ENCODE results near the gene PLEKHG5. TPM values are rescaled to one million over a fixed set of nuclear protein-coding genes. Genes with fewer than 3 reads are reported as not detected.

The PLEKHG5 gene
- total and polyA plus RNA-seq, 10 of the 15 experiments (the other 5 are each of a cell fraction or from before 2014, with no cell fraction given) = 0.04 to 1.1 (median 0.18) TPM; not detected in 1

DNA sequence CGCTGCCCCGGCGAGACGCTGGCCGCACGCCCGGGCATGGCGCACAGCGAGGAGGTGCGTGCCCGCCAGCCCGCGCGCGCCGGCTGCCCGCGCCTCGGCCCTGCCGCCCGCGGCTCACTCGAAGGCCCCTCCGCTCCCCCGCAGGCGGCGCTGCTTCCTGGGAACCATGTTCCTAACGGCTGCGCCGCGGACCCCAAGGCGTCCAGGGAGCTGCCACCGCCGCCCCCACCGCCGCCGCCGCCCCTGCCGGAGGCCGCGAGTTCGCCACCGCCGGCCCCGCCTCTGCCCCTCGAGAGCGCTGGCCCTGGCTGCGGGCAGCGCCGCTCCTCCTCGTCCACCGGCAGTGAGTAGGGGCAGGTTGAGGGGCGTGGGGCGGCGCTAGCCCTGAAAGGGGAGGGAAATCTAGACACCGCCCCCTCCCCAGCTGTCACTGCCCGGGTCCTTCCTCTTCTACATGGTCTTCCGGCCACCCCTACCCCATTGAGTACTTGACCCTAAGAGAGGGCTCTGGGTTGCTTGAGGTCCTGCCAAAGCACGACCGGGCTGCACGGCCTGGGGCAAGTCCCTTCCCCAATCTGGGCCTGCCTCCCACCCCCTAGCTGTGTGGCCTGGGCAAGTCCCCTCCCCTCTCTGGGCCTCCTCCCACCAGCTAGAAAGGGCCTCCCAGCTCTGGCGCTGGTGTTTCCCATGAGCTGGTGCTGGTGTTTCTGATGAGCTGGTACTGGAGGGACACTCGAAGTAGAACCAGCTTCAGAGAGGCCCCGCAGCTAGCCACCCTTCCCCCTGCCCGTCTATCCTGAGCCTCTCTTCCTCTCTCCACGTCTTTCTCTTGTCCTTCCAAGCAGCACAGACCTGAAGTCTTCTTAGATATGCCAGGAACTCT is 42.5 kb downstream of the PLEKHG5 start:
- TF ChIP-seq SUZ12 (IDR thresholded peaks at IDR 0.05; ENCODE audit: unreplicated experiment) (no peak), FOS (IDR thresholded peaks at IDR 0.05; ENCODE audit: borderline replicate concordance, extremely low read depth, insufficient read length) (no peak), YBX1 (IDR thresholded peaks at IDR 0.05) (no peak), PML (IDR thresholded peaks at IDR 0.05; ENCODE audit: low read length) (no peak), CUX1 (IDR thresholded peaks at IDR 0.05; ENCODE audit: insufficient replicate concordance, low read depth, low read length) (no peak), STAT3 (IDR thresholded peaks at IDR 0.05; ENCODE audit: low read depth, low read length) (no peak), ZNF622 (IDR thresholded peaks at IDR 0.05) (no peak), CREM (IDR thresholded peaks at IDR 0.05; ENCODE audit: low read depth) (no peak), NFIC (IDR thresholded peaks at IDR 0.05; ENCODE audit: low read depth, low read length) (no peak), ATF7 (IDR thresholded peaks at IDR 0.05; ENCODE audit: low read depth) (no peak), MXI1 (IDR thresholded peaks at IDR 0.05; ENCODE audit: low read depth, low read length) (no peak), TCF12 (IDR thresholded peaks at IDR 0.05; ENCODE audit: low read depth, low read length) (no peak), RUNX3 (IDR thresholded peaks at IDR 0.05; ENCODE audit: low read length) (no peak), SIX5 (IDR thresholded peaks at IDR 0.05; ENCODE audit: low read depth, low read length, severe bottlenecking) (no peak), PAX8 (IDR thresholded peaks at IDR 0.05) (no peak), YY1 (IDR thresholded peaks at IDR 0.05; ENCODE audit: low read depth, low read length) (no peak)
- TF ChIP-seq, protein P1, sequence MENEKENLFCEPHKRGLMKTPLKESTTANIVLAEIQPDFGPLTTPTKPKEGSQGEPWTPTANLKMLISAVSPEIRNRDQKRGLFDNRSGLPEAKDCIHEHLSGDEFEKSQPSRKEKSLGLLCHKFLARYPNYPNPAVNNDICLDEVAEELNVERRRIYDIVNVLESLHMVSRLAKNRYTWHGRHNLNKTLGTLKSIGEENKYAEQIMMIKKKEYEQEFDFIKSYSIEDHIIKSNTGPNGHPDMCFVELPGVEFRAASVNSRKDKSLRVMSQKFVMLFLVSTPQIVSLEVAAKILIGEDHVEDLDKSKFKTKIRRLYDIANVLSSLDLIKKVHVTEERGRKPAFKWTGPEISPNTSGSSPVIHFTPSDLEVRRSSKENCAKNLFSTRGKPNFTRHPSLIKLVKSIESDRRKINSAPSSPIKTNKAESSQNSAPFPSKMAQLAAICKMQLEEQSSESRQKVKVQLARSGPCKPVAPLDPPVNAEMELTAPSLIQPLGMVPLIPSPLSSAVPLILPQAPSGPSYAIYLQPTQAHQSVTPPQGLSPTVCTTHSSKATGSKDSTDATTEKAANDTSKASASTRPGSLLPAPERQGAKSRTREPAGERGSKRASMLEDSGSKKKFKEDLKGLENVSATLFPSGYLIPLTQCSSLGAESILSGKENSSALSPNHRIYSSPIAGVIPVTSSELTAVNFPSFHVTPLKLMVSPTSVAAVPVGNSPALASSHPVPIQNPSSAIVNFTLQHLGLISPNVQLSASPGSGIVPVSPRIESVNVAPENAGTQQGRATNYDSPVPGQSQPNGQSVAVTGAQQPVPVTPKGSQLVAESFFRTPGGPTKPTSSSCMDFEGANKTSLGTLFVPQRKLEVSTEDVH (IDR thresholded peaks at IDR 0.05; ENCODE audit: low read depth, partially characterized antibody) = no peak
- Histone ChIP-seq H3K9ac (ENCODE audit: control insufficient read depth, insufficient read depth, low read length) (no peak overlapping the region), H3K4me2 (ENCODE audit: control insufficient read depth, insufficient read depth) (no peak overlapping the region), H3K79me2 (ENCODE audit: control insufficient read depth, insufficient read depth, low read length) (no peaks in the 10 kb centered on the region), H3K27ac (ENCODE audit: control insufficient read depth, insufficient read depth) (no peak overlapping the region), H3K4me1 (ENCODE audit: control insufficient read depth, insufficient read depth, low read length) (no peaks in the 10 kb centered on the region; the same call in 1 of the 2 replicates), H3K27me3 (replicated peaks in 1 of 2; ENCODE audit: control insufficient read depth in 2 of 2, insufficient read depth in 2 of 2, low read length in 1 of 2) (peaks cover 5 to 6% of the 10 kb centered on the region in 2 experiments; a peak in 3 of 4 replicates), H3K9me3 (replicated peaks; ENCODE audit: control insufficient read depth, insufficient read depth, low read length) (no peaks in the 10 kb centered on the region), H3K4me3 (no peak overlapping the region), H4K20me1 (ENCODE audit: control insufficient read depth, insufficient read depth) (no peaks in the 10 kb centered on the region), H3K36me3 (ENCODE audit: control insufficient read depth in 2 of 2, insufficient read depth in 2 of 2, low read length in 1 of 2) (no peaks in the 10 kb centered on the region), H2AFZ (ENCODE audit: control insufficient read depth, low read depth, low read length) (no peak overlapping the region)
- ChIA-PET CTCF (interaction anchor here (1.6 to 1.7 kb wide), 2 partner anchors 10 to 101 kb away, joined by 5 to 7 read pairs; no protein-coding TSS in a partner anchor), RAD21 (ENCODE audit: unreplicated experiment) (interaction anchor here (0.8 kb wide), 1 partner anchor 15 kb away, joined by 3 read pairs; no protein-coding TSS in a partner anchor), POLR2A (no interaction called here), SMC1A (ENCODE audit: uncharacterized antibody, unreplicated experiment) (no interaction called here)
- DNase-seq (ENCODE audit: low read depth, low spot score) = no peak
- FAIRE-seq = no peak
- in situ Hi-C loops (cut with MboI) (no loop called here), intact Hi-C loops (cut with micrococcal nuclease; ENCODE audit: unreplicated experiment) (no loop called here)
- WGBS (ENCODE audit: insufficient coverage, insufficient replicate concordance, low lambda C conversion rate, missing lambda C conversion rate) = 5% methylated on average over 40 of the region's 66 CpGs
- no TSS peak for BruUV-seq (replicated peaks)
- ATAC-seq = peak; percentile 35

Data from GM12878 (cell line).